GM21367 (cell line): ENCODE data around the gene CHURC1.

ENCODE experiments used
- ATAC-seq: cut with Tn5 transposase; IDR thresholded peaks from one replicate; pipeline ENCODE4 v1.9.1; 2021; ENCODE audit not compliant: unreplicated experiment

The CHURC1 gene

DNA sequence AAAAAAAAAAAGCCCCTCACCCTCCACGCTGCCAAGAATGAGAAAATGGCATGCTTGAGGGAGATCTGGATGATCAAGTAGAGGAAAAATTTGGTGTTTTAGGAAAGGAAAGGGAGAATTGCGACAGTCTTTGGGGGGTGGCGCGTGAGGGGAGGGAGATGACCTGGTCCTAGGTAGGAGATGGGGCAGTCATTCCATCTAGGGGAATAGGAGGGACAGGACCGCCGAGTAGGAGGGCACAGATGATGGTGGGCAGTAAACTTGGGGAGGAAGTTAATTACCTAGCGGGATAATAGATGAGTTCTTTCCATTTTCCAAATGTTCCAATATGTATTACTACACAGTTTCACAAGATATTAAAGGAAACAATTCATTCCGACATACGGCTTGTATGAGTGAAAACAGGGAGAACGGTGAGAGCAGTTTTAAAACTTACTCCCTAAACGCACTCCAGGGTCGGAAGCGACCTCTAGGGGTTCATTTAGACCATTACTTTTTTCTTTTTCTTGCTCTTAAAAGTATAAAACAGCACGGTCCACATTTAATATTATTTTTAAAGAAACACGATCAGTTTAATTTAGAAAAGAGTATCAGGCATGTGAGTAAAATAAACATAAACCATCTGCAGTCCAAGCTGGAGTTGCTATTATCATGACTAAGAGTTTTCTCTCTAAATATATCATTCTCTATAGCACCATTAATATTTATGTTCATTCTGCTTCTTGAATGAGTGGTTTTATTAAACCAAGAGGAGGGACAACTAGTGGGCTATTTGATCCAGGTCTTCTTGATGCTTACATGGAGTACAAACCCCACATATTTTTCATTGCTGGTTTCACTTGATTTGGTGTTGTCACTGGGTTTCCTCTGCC is 69.4 kb downstream of the CHURC1 start:
- ATAC-seq, result no peak
